NCI-H1694 (cell line): ENCODE results near the gene NMUR2.

Source experiments
- DNase-seq: peaks from one replicate; lab custom pipeline; 2025; lab: John Stamatoyannopoulos, UW

NMUR2 gene

DNA sequence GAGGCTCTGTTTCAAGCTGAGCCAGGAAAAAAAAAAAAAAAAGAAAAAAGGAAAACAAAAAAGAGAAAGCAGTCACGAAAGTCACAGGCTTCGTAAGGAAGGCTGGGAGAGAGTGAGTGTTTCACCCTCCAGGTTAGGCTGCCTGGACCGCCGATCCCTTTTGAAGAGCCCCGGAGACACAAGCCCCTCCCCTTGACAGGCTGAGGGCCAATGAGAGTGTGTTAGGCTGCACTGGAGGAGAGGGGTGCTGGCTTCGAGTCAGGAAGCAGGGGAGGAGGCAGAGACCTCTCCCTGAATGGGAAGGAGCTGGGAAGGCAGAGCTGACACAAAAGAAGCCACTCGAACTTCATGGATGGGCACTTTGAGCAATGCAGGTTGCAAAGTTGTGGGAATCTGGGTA, at the start of gene NMUR2:
Gene NMUR2, minus strand, starts transcription at position 135 of the 400 bp plus-strand sequence. CDS start 166 bp downstream, outside the sequence.
- no peak for DNase-seq

GRCh38 chr5:152443935-152444334, 38.9 kb upstream of the NMUR2 start:
- no peak for DNase-seq

DNA sequence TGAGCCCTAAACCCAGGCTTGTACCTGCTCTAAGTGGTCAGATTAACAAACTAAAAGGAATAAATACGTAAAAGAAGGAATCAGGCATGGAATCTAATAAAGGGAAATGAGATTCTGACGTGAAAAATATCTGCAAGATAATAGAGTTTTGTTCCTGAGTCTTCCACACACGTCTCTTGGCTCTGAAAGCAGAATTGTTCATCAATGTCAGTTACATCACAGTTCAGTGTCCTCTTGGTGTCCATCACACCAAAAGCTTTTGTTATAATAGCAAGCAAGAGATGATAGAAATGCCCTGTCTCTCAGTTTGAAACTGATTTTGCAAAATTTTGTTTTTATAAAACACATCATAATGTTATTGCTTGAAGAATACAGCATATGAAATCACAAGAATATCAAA, 34.7 kb upstream of the NMUR2 start:
- no peak for DNase-seq

GRCh38 chr5:152437866-152438265, 32.8 kb upstream of the NMUR2 start:
- DNase-seq, result no peak

GRCh38 chr5:152427721-152428120, 22.6 kb upstream of the NMUR2 start:
- DNase-seq, result peak; percentile 11

DNA sequence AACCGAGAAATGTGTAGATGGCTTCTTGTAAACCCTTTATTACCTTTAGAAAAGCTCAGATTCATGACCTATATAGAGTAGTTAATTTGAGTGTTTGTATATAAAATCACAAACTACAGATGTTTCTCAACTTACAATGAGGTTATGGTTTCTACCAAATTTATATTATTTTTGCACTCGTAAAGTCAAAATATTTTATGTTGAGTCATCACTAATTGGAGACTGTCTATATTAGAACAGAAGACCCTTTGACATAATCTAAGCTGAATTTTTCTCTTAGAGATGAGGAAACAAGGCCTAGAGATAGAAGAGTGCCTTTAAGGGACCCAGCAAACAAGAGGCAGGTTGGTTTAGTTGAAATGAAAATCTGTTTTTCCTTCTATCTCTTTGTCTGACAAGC, 20.0 kb upstream of the NMUR2 start:
- DNase-seq, result no peak

GRCh38 chr5:152424501-152424900, 19.4 kb upstream of the NMUR2 start:
- no peak for DNase-seq

DNA sequence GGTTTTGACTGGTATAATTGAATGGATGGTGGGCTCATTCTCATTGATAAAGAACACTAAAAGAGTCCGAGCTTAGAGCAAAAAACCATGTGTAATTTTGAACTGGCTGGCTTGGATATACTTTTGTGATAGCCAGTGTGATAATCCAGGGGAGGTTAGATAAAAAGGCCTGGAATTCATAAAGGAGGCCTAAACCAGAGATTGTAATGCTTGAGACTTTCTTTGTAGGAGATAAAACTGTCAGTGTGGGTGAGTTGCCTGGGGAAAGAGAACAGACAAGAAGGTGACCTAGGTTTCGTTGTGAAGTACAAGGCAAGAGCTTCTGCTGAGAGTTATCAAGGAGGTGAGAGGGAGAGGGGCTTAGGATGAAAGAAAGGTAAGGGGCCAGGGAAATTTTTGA, 17.0 kb upstream of the NMUR2 start:
- DNase-seq, result no peak

DNA sequence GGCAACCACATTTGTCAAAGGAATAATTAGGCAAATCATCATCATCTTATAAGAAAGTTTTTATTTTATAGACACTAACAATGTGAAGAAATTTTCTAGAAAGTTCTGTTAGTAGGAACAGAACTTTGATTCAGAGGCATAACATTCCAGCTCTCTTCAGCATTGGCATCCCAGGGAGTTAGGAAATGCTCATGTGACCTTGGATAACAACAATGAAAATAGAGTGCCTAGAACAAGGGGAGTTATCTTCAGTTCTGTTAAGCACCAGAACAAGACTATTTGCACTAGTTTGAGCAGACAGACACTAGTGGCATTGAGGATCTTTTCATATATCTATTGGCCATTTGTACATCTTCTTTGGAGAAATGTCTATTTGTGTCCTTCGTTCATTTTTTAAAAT, 7.0 kb upstream of the NMUR2 start:
- no peak for DNase-seq

DNA sequence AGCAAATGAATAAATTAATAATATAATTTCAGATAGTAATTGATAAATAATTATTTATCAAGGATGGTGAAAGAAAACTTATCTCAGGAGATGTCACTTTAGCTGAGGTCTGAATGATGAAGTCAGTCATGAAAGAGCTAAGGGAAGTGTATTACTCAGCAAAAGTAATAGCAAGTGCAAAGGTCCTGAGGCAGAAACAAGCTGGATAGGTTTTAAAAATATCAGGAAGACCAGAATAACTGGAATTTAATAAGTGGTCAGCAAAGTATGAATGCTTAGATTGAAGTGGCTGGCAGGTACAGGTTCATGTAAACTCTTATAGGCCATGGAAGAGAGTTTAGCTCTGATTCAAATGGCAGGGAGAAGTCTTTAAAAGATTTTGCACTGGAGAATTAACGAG, 1.0 kb upstream of the NMUR2 start:
- DNase-seq, result no peak

DNA sequence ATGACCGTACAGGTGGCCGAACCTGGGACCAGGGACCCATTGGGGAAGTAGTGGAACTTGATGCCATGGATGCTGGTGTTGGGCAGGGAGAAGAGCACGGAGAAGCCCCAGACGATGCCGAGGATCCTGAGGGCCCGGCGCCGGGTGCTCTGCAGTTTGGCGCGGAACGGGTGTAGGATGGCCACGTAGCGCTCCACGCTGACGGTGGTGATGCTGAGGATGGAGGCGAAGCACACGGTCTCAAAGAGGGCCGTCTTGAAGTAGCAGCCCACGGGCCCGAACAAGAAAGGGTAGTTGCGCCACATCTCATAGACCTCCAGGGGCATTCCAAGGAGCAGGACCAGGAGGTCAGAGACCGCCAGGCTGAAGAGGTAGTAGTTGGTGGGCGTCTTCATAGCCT, 585 bp downstream of the NMUR2 start:
- DNase-seq, result no peak

- DNase-seq, result no peak
Observed at GRCh38 chr5:152403046-152403445, 2.0 kb downstream of the NMUR2 start.

DNA sequence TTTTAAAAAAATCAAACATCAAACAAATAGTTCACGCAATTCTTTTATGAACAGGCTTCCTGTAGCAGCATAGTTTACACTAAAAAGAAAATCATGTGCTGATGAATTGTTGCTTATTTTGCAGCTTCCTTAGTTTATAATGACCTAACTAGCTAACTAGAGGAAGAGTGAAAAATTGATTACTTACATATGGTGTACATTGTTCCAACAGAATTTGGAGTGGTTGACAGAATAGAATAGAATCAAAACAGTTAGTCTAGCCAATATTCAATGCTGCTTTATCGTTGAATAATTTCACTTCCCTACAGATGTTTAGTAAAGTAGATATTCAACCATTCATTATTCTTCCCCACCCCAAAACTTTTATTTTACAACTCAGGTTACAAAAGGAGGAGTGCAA, 4.2 kb downstream of the NMUR2 start:
- DNase-seq, result no peak

GRCh38 chr5:152397581-152397980, 7.5 kb downstream of the NMUR2 start:
- no peak for DNase-seq

DNA sequence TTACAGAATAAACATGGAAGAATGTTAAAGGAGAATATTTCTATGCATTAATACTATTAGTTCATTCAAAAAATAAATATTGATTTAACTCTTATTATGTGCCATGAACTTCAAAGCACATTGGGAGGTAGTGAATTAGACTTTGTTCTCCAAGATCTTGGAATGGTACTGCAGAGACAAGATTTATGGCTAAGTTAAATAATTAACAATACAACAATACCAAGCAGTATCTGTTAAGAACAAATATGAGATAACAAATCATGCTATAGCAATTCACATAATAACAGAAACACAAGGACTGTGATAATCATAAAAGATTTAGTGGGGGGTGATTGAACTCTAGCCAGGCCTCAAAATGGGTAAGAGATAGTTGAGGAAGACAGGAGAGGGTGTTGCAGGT, 11.6 kb downstream of the NMUR2 start:
- no peak for DNase-seq

DNA sequence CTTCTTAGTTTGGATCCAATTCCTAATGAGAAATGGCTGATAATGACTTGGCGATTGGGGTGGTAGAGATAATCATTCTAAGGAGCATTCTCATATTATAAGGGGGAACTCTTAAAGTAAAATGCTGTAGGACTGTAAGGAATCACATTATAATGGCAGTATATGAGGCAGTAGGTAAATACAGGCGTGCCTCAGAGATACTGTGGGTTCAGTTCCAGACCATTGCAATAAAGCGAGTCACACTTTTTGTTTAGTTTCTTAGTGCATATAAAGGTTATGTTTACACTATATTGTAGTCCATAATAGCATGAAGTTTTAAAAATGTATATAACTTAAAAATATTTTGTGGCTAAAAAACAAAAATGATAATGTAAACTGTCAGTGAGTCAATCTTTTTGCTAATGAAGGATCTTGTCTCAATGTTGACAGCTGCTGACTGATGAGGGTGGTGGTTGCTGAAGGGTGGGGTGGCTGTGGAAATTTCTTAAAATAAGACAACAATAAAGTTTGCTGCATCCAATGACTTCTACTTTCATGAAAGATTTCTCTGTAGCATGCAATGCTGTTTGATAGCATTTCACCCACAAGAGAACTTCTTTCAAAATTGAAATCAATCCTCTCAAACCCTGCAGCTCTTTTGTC, 15.8 kb downstream of the NMUR2 start:
- no peak for DNase-seq

GRCh38 chr5:152388610-152389009, 16.5 kb downstream of the NMUR2 start:
- no peak for DNase-seq

DNA sequence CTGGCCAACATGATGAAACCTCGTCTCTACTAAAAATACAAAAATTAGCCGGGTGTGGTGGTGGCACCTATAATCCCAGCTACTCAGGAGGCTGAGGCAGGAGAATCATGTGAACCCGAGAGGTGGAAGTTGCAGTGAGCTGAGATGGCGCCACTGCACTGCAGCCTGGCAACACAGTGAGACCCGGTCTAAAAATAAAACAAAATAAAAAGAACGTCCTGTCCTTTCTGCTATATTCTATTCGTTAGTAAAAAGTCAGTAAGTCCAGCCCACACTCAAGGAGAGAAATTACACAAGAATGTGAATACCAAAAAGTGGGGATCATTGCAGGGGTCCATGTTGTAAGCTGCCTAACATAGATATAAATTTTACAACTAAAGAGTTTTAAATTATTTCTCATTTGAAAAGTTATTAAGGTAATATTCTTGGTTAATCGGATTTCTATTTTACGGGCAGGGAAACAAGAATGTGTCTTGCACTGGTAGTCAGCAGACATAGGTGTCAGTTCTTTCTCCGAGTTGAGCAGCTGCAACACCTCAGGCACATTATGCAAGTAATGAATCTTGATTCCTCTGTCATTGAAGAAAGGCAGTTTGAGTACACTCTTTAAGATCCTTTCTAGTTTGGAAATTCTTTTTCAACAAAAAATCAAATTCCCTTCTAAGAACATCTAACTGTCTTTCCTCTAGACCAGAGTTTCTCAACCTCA, 24.5 kb downstream of the NMUR2 start:
- no peak for DNase-seq

- no peak for DNase-seq
Observed at GRCh38 chr5:152379331-152379730, 25.7 kb downstream of the NMUR2 start.

DNA sequence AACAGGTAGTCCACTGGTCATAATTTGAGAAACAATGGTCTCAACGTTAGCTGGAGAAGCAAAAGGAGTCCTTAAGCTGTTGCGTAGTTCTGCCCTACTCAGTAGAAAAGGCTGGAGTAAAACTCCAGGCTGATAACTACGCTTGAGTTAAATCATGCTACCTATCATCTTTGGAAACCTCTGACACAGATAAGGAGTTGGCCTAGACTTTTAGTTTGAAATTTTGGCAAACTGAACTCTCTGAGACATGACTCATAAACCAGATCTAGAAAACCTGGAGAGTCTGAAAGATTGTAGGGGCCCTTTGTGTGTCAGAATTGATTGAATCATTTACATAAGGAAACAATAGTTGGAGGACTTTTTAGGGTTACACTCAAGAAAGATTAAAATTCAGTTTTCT, 26.3 kb downstream of the NMUR2 start:
- no peak for DNase-seq

DNA sequence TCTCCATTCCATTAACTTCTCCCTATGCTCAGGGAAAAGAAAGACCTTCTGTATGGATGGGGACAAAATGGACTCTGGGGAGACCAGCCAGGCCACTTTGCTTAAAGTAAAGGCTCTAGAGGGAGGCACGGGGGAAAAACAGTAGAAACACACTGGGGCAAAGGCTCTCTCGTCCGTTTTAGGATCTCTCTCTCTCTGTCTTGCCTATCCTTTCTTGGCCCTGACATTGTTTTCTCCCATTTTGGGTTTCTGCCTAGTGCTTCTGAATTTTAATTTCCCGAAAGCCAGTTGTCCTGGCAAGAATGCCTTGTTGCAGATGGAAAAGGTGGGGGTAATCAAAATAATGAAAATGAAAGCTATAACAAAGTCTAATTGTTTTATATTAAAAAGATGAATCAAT, 28.2 kb downstream of the NMUR2 start:
- no peak for DNase-seq

DNA sequence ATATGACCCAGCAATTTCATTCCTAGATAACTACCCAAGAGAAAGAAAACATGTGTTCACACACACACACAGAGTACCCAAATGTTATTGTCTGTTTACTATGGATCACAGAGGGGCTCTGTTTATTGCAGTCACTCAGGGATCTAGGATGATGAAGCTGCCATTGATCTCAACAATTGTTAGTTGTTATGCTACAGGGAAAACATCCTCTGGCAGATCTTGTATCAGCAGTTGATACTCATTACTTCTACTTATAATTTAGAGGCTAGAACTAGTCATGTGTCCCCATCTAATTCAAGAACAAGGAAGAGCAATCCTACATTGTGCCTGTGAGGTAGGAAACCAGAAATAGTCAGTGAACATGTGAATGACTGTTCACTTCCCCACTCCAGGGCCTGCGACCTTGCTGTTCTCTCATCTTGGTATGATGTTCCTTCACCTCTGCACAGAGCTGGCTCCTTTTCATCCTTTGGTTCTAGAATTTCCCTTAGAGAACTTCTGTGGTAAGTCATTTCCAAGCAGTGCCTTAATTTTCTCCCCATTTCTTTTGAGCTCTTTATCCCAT, 30.3 kb downstream of the NMUR2 start:
- DNase-seq, result no peak

- no peak for DNase-seq
Observed at GRCh38 chr5:152372875-152373274, 32.2 kb downstream of the NMUR2 start.

DNA sequence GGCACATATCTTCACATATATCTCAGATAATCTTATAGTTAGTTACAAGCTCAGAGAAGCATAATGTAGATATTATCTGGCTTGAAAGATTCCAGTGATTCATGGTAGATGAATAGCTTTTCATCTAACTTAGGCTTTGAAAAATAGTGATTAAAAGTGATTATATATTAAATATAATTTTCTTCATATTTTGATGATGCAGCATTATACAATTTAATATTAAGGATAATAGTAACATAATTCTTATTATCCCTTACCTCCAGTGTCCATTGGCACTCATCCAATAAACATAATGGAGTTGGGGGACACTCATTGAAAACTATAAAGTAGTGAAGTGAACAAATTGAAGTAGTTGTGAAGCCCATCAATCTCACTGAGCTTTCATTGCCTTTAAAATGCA, 35.8 kb downstream of the NMUR2 start:
- DNase-seq, result no peak
